HG02938 (cell line): ENCODE data around the gene PRRG4.
"Not testable (repeated sequence)": the region's sequence is repeated elsewhere in the genome, so short reads cannot be mapped to it uniquely, and the experiment has no call there.

Experiments
- ATAC-seq: cut with Tn5 transposase; IDR thresholded peaks from one replicate; pipeline ENCODE4 v1.9.1; 2021; ENCODE audit warnings: mild to moderate bottlenecking, moderate library complexity; ENCODE audit not compliant: unreplicated experiment

PRRG4 gene

GRCh38 chr11:32829680-32830412 lies at the start of gene PRRG4:
TSS of gene PRRG4 (plus strand) at chr11:32829927. CDS start at chr11:32830530, 603 bp downstream.
- peak; percentile 67 for ATAC-seq

DNA sequence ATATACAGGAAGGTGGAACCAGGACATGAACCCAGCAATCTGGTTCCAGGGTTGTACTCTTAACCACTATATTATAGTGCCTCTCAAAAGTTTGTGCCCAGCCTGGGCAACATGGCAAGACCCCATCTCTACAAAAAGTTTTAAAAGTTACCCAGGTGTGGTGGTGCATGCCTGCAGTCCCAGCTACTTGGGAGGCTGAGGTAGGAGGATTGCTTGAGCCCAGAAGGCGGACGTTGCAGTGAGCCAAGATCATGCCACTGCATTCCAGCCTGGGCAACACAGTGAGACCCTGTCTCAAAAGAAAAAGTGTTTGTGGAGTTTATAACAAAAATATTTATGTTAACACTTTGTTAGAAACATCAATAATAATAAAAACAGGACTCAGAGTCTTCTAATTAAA lies 48.9 kb upstream of the PRRG4 start:
- ATAC-seq: not testable (repeated sequence)

- no peak for ATAC-seq
Measured at GRCh38 chr11:32781721-32782120, 48.0 kb upstream of the PRRG4 start.

DNA sequence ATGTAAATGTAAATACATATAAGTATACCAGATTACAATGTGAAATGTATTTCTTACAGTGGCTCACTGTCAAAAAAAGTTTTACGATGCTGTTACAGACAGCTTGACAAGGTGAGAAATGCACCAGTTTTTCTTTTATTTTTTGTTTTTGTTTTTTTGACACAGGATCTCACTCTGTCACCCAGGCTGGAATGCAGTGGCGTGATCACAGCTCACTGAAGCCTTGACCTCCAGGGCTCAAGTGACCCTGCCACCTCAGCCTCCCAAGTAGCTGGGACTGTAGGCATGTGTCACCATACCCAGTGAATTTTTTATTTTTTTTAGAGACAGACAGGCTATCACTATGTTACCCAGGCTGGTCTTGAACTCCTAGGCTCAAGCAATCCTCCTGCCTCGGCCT lies 44.5 kb upstream of the PRRG4 start:
- no peak for ATAC-seq

- ATAC-seq: no peak
Measured at GRCh38 chr11:32786811-32787210, 42.9 kb upstream of the PRRG4 start.

DNA sequence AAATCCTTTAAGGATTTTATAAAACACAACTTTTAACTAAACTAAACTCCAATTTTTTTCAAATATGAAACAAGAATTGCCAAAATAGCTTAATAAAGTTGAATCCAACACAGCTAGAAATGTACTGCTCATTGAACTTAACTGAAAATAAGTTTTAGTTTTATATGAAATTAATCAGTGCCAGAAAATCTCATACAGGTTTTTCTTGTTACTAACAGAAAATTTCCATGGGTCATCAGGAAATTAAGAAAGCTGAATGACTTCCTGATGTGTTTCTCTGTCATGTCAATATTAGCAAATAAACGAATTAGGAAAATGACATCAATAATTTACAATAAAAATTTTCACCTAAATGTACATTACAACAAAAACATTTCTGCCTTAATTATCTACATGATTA lies 38.8 kb upstream of the PRRG4 start:
- no peak for ATAC-seq

- peak; percentile 12 for ATAC-seq
Measured at GRCh38 chr11:32792111-32792947, 37.4 kb upstream of the PRRG4 start.

DNA sequence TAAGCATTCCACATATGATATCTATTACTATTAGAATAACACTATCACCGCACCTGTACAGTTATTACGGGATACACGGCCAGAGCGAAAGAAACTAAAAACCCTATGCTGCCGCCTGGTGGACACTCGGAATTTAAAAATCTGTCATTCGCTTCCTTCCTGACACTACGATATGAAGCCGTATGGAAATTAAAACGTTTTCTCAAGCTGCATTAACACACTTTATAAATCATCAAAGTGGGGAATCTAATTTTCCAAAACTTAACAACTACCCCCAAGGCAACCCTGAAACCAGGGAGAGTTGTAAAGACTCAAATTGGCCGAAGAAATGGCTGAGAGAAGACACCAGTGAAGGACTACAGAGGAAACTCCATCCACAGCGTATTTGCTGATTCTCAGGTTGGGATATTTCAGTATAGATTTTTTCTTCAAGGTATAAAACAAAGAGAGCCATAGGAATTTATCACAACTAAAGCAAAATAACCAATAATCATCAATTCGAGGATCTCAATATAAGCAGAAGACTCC lies 36.7 kb upstream of the PRRG4 start:
- ATAC-seq: peak; percentile 88

- no peak for ATAC-seq
Measured at GRCh38 chr11:32794439-32794838, 35.3 kb upstream of the PRRG4 start, which contains the start of gene CCDC73. TSS of gene CCDC73 (minus strand) at chr11:32794662. CDS start at chr11:32760243, 34,419 bp downstream.

DNA sequence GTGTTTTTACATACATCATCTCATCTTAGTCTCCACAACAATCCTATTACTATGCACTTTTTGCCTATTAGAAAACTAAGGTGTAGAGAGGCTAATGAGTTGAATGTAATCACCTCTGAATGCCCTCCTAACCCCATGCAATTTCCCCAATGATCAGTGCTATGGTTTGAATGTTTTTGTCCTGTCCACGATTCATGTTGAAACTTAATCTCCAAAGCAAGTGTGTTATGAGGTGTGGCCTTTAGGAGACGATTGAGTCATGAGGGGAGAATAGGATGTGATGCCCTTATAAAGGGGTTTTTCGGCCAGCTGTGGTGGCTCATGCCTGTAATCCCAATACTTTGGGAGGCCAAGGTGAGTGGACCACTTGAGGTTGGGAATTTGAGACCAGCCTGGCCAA lies 33.3 kb upstream of the PRRG4 start:
- no peak for ATAC-seq

GRCh38 chr11:32809313-32809712 lies 20.4 kb upstream of the PRRG4 start:
- ATAC-seq: peak; percentile 100

- ATAC-seq: no peak
Measured at GRCh38 chr11:32817181-32817851, 12.4 kb upstream of the PRRG4 start.

- no peak for ATAC-seq
Measured at GRCh38 chr11:32817852-32818183, 11.9 kb upstream of the PRRG4 start.

GRCh38 chr11:32819187-32819586 lies 10.5 kb upstream of the PRRG4 start:
- ATAC-seq: no peak

DNA sequence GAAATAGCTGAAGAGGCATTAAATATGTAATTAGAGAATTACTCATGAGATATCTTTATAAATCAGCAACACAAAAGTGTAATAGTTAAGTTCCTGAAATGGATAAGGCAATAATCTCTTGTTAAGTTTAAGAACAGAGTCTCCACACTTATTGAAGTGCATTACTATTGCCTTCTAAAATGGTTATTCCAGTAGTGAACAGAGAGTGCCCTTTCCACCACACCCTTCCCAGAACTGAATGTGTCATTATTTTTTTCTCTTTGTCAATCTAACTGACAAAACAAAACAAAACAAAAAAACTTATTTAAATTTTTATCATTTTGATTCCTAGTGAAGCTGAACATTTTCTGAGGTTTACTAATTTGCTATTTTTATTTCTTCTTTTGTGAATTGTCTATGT lies 9.2 kb upstream of the PRRG4 start:
- ATAC-seq: no peak

- ATAC-seq: no peak
Measured at GRCh38 chr11:32821517-32821916, 8.2 kb upstream of the PRRG4 start.

- no peak for ATAC-seq
Measured at GRCh38 chr11:32821917-32822560, 7.7 kb upstream of the PRRG4 start.

DNA sequence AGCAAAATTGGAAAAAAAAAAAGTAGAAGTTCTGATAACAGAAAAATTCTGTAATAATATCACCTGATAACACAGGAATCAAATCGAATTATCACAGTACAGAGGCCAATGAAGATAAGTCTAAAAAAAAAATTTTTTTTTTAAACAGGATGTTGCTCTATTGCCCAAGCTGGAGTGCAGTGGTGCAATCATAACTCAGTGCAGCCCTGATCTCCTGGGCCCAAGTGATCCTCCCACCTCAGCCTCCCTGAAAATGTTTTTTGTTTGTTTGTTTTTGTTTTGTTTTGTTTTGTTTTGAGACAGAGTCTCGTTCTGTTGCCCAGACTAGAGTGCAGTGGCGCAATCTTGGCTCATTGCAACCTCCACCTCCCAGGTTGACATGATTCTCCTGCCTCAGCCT lies 6.1 kb upstream of the PRRG4 start:
- not testable (repeated sequence) for ATAC-seq

DNA sequence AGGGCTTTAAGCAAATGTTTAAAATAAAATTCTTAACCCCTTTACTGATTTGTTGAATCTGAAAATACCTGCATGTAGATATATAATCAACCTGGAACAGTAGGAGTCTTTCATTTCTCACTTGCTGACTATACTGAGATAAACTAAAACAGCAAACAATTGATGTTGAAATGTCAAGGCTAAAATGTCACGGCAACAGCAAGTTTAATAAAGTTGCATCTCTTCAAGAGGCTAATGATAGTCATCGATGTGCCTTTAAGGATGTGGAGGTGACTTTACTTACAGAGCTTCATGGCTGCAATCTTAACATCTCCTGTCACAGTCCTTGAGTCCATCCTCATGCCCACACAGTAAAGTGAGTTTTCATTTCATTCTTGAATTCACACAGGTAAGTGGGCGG lies 3.6 kb upstream of the PRRG4 start:
- ATAC-seq: no peak

DNA sequence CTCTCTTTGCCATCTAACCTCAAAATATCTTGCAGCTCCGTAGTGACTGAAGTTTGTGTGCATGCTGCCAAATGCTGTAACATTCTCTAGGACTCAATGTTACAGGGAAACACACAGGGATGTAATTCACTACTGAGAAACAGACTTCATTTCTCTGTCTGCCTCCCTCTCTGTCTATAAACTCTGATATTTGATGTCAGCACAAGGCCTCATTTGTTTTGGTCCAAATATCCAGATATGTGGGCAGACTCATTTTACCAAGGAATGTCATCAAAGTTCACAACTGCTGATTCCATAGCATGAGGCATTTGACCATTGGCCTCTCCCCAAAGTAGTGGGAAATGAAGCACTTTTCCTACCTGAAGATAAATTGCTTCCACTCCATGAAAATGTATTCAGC lies 2.5 kb upstream of the PRRG4 start:
- no peak for ATAC-seq

GRCh38 chr11:32829157-32829679 lies 509 bp upstream of the PRRG4 start:
- ATAC-seq: peak; percentile 58
